Suprapubic skin (tissue), 3 donors: ENCODE data around the gene PLXNA1.

Experiments used
- POLR2A ChIP-seq, 2 donors: fragments of 450-650 bp; IDR thresholded peaks; one replicate each; pipeline ENCODE4 v1.6.1; 2017; ENCODE audit warnings: antibody characterized with exemption in 2 of 2, mild to moderate bottlenecking in 2 of 2, moderate library complexity in 2 of 2
- TF ChIP-seq, protein P1 (sequence below), 2 donors: fragments of 200-600 bp in 1 of 2; fragments of 450-650 bp in 1 of 2; sonication (generic) in 1 of 2; IDR thresholded peaks; one replicate each; pipeline ENCODE4 v1.5.1; 2016 to 2019; ENCODE audit warnings: antibody characterized with exemption in 2 of 2, mild to moderate bottlenecking in 1 of 2, moderate library complexity in 1 of 2

DNA sequence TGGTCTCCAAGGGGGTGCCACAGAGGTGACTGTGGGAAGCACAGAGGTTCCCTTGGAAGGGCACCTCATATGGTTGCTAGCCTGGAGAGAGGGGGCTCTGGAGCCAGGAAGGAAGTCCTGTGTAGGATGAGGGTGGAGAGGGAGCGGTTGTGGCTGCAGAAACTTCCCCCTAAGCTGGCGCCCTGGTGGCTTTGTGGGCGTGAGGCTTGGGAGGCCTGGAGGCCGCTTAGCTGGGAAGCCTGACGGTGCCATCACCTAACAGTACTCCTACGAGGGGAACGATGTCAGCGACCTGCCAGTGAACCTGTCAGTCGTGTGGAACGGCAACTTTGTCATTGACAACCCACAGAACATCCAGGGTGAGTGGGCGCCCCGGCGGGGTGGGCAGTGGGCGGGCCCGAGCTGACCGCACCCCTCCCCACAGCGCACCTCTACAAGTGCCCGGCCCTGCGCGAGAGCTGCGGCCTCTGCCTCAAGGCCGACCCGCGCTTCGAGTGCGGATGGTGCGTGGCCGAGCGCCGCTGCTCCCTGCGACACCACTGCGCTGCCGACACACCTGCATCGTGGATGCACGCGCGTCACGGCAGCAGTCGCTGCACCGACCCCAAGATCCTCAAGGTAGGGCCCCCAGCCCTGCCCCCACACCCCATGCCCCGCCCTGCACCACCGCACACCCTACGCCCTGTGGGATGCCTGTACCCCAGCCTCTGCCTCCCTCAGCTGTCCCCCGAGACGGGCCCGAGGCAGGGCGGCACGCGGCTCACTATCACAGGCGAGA is 31.0 kb downstream of the PLXNA1 start:
- TF ChIP-seq, protein P1, sequence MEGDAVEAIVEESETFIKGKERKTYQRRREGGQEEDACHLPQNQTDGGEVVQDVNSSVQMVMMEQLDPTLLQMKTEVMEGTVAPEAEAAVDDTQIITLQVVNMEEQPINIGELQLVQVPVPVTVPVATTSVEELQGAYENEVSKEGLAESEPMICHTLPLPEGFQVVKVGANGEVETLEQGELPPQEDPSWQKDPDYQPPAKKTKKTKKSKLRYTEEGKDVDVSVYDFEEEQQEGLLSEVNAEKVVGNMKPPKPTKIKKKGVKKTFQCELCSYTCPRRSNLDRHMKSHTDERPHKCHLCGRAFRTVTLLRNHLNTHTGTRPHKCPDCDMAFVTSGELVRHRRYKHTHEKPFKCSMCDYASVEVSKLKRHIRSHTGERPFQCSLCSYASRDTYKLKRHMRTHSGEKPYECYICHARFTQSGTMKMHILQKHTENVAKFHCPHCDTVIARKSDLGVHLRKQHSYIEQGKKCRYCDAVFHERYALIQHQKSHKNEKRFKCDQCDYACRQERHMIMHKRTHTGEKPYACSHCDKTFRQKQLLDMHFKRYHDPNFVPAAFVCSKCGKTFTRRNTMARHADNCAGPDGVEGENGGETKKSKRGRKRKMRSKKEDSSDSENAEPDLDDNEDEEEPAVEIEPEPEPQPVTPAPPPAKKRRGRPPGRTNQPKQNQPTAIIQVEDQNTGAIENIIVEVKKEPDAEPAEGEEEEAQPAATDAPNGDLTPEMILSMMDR (IDR thresholded peaks at IDR 0.05) = no peak
- no peak for TF ChIP-seq POLR2A (IDR thresholded peaks at IDR 0.05)
